Adrenal gland (tissue), 5 donors: ENCODE results near the gene INCENP.

Source experiments
- POLR2A ChIP-seq, 2 donors: fragments of 450-650 bp; IDR thresholded peaks; one replicate each; pipeline ENCODE4 v1.6.1; 2017; ENCODE audit warnings: antibody characterized with exemption in 2 of 2, mild to moderate bottlenecking in 2 of 2, moderate library complexity in 1 of 2
- TF ChIP-seq, protein P1 (sequence below), 6 experiments: fragments of 450-650 bp in 4 of 6; fragments of 200-600 bp in 2 of 6; sonication (generic) in 1 of 6; IDR thresholded peaks; 1 replicate in 5 of 6; 2 replicates in 1 of 6; pipeline versions ENCODE4 v1.5.1 to v1.8.0; 2016 to 2021; ENCODE audit warnings: antibody characterized with exemption in 6 of 6, mild to moderate bottlenecking in 2 of 6, moderate library complexity in 1 of 6
- donor health status: DM: no; HTN: no; CAD: no.

DNA sequence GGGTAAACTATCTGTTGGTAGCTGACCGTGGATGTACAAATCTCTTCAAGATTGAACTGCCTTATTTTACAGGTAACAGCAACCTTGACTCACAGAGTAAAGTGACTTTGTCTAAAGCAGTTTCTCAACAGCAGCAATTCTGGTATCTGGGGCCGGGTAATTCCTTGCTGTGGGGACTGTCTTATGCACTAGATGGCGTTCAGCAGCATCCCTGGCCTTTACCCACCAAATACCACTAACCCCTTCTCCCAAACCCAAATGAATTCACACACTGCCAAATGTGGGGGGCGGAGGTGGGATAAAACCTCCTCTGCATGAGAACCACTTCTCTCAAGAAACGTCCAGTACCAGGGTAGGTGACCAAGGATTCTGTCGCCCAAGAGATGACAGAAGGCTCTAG is 1.7 kb upstream of the INCENP start:
- TF ChIP-seq, protein P1, sequence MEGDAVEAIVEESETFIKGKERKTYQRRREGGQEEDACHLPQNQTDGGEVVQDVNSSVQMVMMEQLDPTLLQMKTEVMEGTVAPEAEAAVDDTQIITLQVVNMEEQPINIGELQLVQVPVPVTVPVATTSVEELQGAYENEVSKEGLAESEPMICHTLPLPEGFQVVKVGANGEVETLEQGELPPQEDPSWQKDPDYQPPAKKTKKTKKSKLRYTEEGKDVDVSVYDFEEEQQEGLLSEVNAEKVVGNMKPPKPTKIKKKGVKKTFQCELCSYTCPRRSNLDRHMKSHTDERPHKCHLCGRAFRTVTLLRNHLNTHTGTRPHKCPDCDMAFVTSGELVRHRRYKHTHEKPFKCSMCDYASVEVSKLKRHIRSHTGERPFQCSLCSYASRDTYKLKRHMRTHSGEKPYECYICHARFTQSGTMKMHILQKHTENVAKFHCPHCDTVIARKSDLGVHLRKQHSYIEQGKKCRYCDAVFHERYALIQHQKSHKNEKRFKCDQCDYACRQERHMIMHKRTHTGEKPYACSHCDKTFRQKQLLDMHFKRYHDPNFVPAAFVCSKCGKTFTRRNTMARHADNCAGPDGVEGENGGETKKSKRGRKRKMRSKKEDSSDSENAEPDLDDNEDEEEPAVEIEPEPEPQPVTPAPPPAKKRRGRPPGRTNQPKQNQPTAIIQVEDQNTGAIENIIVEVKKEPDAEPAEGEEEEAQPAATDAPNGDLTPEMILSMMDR (IDR thresholded peaks at IDR 0.05): no peak
- no peak for TF ChIP-seq POLR2A (IDR thresholded peaks at IDR 0.05)
